ENCODE measurements around the gene IGFBP1. TPM values are rescaled to one million over a fixed set of nuclear protein-coding genes. Genes with fewer than 3 reads are reported as not detected.
"Not testable (repeated sequence)": the region's sequence is repeated elsewhere in the genome, so short reads cannot be mapped to it uniquely, and the experiment has no call there.

IGFBP1 gene
- total RNA-seq: not detected in 2 replicates

- intact Hi-C loops (cut with micrococcal nuclease): no loop called here
These were observed at the start of gene IGFBP1 for GRCh38 chr7:45888185-45888992. TSS of gene IGFBP1 (plus strand) at chr7:45888488. CDS start at chr7:45888653, 165 bp downstream.

GRCh38 chr7:45838852-45839251 is 49.4 kb upstream of the IGFBP1 start:
- intact Hi-C loops (cut with micrococcal nuclease): not testable (repeated sequence)

GRCh38 chr7:45841926-45842717 is 46.2 kb upstream of the IGFBP1 start:
- intact Hi-C loops (cut with micrococcal nuclease): not testable (repeated sequence)

- intact Hi-C loops (cut with micrococcal nuclease): not testable (repeated sequence)
These were observed 41.8 kb upstream of the IGFBP1 start for GRCh38 chr7:45846536-45846935.

GRCh38 chr7:45848734-45849133 is 39.6 kb upstream of the IGFBP1 start:
- intact Hi-C loops (cut with micrococcal nuclease): not testable (repeated sequence)

GRCh38 chr7:45852984-45853383 is 35.3 kb upstream of the IGFBP1 start:
- intact Hi-C loops (cut with micrococcal nuclease): loop anchor here (10.0 kb wide), 1 partner anchor 588 kb away; no protein-coding TSS in a partner anchor

GRCh38 chr7:45853491-45853890 is 34.8 kb upstream of the IGFBP1 start:
- intact Hi-C loops (cut with micrococcal nuclease): loop anchor here (10.0 kb wide), 1 partner anchor 589 kb away; no protein-coding TSS in a partner anchor

- intact Hi-C loops (cut with micrococcal nuclease): loop anchor here (10.0 kb wide), 1 partner anchor 591 kb away; no protein-coding TSS in a partner anchor
These were observed 32.6 kb upstream of the IGFBP1 start for GRCh38 chr7:45855680-45856079.

- intact Hi-C loops (cut with micrococcal nuclease): loop anchor here (10.0 kb wide), 1 partner anchor 592 kb away; no protein-coding TSS in a partner anchor
These were observed 31.4 kb upstream of the IGFBP1 start for GRCh38 chr7:45856888-45857287.

GRCh38 chr7:45863715-45864114 is 24.6 kb upstream of the IGFBP1 start:
- intact Hi-C loops (cut with micrococcal nuclease): no loop called here

GRCh38 chr7:45865594-45866410 is 22.5 kb upstream of the IGFBP1 start:
- intact Hi-C loops (cut with micrococcal nuclease): no loop called here

- intact Hi-C loops (cut with micrococcal nuclease): no loop called here
These were observed 20.8 kb upstream of the IGFBP1 start for GRCh38 chr7:45867471-45867870.

GRCh38 chr7:45869426-45869825 is 18.9 kb upstream of the IGFBP1 start:
- intact Hi-C loops (cut with micrococcal nuclease): no loop called here

GRCh38 chr7:45872116-45873034 is 15.9 kb upstream of the IGFBP1 start:
- intact Hi-C loops (cut with micrococcal nuclease): no loop called here

GRCh38 chr7:45873035-45873354 is 15.3 kb upstream of the IGFBP1 start, which contains the start of gene CCDC201:
TSS of gene CCDC201 (minus strand) at chr7:45873082. CDS start at chr7:45873007, 75 bp downstream.
- intact Hi-C loops (cut with micrococcal nuclease): no loop called here

GRCh38 chr7:45873355-45873754 is 14.9 kb upstream of the IGFBP1 start:
- intact Hi-C loops (cut with micrococcal nuclease): no loop called here

GRCh38 chr7:45874408-45875131 is 13.7 kb upstream of the IGFBP1 start:
- intact Hi-C loops (cut with micrococcal nuclease): no loop called here

- intact Hi-C loops (cut with micrococcal nuclease): no loop called here
These were observed 11.8 kb upstream of the IGFBP1 start for GRCh38 chr7:45876519-45876918.

GRCh38 chr7:45878457-45879144 is 9.7 kb upstream of the IGFBP1 start:
- intact Hi-C loops (cut with micrococcal nuclease): no loop called here
